ENCODE results near the gene RAD21L1.
"Not testable (repeated sequence)": the region's sequence is repeated elsewhere in the genome, so short reads cannot be mapped to it uniquely, and the experiment has no call there.

RAD21L1 gene

GRCh38 chr20:1232286-1233111 is 6.7 kb downstream of the RAD21L1 start:
- DNase-seq: no peak

GRCh38 chr20:1240549-1240948 is 14.7 kb downstream of the RAD21L1 start:
- DNase-seq: no peak

- no peak for DNase-seq
Observed at GRCh38 chr20:1241456-1241855, 15.6 kb downstream of the RAD21L1 start.

GRCh38 chr20:1242099-1242498 is 16.3 kb downstream of the RAD21L1 start:
- no peak for DNase-seq

- no peak for DNase-seq
Observed at GRCh38 chr20:1242530-1242929, 16.7 kb downstream of the RAD21L1 start.

- no peak for DNase-seq
Observed at GRCh38 chr20:1245578-1245977, 19.7 kb downstream of the RAD21L1 start.

- DNase-seq: no peak
Observed at GRCh38 chr20:1247689-1248088, 21.8 kb downstream of the RAD21L1 start.

- not testable (repeated sequence) for DNase-seq
Observed at GRCh38 chr20:1250282-1250681, 24.4 kb downstream of the RAD21L1 start.

- DNase-seq: no peak
Observed at GRCh38 chr20:1252416-1252815, 26.6 kb downstream of the RAD21L1 start.

- DNase-seq: no peak
Observed at GRCh38 chr20:1254254-1254653, 28.4 kb downstream of the RAD21L1 start.

GRCh38 chr20:1255675-1256074 is 29.8 kb downstream of the RAD21L1 start:
- DNase-seq: no peak

GRCh38 chr20:1263853-1264252 is 38.0 kb downstream of the RAD21L1 start:
- DNase-seq: peak; percentile 34

GRCh38 chr20:1264727-1265126 is 38.9 kb downstream of the RAD21L1 start:
- DNase-seq: peak; percentile 92

- no peak for DNase-seq
Observed at GRCh38 chr20:1265226-1265915, 39.5 kb downstream of the RAD21L1 start.

GRCh38 chr20:1265916-1266166 is 40.0 kb downstream of the RAD21L1 start:
- DNase-seq: no peak

GRCh38 chr20:1266167-1266973 is 40.5 kb downstream of the RAD21L1 start, which contains the start of gene SNPH:
Gene SNPH (plus strand): TSS chr20:1266294. CDS start chr20:1296240, 29,946 bp downstream.
- peak; percentile 76 for DNase-seq

- peak; percentile 7 for DNase-seq
Observed at GRCh38 chr20:1267161-1267560, 41.3 kb downstream of the RAD21L1 start.

- no peak for DNase-seq
Observed at GRCh38 chr20:1267809-1268374, 42.0 kb downstream of the RAD21L1 start.

- no peak for DNase-seq
Observed at GRCh38 chr20:1269235-1269634, 43.4 kb downstream of the RAD21L1 start.

GRCh38 chr20:1269850-1270249 is 44.0 kb downstream of the RAD21L1 start:
- no peak for DNase-seq

GRCh38 chr20:1272368-1273100 is 46.7 kb downstream of the RAD21L1 start:
- DNase-seq: no peak

GRCh38 chr20:1273366-1273765 is 47.5 kb downstream of the RAD21L1 start:
- no peak for DNase-seq
